RCC 7860 (cell line): Measurements from ENCODE around the gene ARHGEF2.
"Not testable (repeated sequence)": the region's sequence is repeated elsewhere in the genome, so short reads cannot be mapped to it uniquely, and the experiment has no call there.

Experiments used
- DNase-seq: peaks from one replicate; pipeline ENCODE4 v3.0.0-alpha.2; 2015; ENCODE audit warnings: low spot score
- FAIRE-seq: peaks from 2 replicates; lab custom pipeline; 2012; peaks lifted over from hg19 to GRCh38; lab: Jason Lieb, UNC

ARHGEF2 gene

DNA sequence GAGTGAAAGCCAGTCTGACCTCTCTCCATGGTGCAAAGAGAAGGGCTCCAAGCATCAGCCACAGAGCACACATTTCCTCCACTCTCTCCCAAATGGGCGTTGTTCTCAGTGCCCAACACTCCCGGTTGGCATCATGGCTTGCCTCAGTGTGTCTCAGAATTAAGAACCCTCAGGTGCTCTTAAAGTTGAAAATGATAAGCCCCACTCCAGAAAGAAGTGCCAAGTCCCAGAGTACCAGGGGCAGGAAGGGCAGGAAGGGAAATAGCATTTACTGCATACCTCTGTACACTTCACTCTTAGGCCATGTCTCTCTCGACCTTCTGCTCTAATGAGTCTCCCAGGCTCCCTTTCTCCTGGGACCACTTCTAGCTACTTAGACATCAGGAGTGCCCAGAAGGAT, 15.2 kb upstream of the ARHGEF2 start:
- FAIRE-seq (no peak), DNase-seq (no peak)

DNA sequence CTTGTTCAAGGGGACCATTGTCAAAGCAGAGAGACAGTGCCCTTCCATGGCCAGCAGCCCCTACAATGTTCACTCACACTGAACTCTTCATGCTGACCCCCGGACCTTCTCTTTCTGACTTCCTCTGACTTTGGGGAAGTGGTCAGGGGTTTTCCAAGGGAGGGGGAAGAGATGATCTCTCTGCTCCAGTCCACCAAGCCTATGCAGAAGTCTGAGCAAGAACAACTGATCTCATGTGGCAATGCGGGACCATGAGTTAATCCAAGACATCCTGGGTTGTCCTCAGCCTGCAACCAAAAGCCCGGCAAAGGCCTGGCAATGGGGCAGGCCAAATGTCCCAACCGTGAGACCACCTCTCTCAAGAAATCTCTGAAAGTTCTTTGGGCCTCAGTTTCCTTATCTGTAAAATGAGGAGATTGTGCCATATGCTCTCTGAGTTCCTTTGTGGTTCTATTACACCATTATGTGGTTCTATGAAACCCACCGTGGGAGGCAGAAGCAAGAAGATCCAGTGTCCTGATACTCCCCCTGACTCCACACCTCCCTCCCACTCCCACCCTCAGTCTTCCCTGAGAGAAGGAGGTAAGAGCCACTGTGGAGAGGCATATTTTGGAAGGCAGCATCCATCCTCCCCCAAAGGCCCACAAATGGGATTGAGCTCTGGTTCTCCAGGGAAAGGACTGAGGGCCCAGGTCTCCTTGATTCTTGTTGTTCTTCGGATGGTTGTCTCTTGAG, 11.8 kb upstream of the ARHGEF2 start:
- no peak for FAIRE-seq
- DNase-seq = no peak

DNA sequence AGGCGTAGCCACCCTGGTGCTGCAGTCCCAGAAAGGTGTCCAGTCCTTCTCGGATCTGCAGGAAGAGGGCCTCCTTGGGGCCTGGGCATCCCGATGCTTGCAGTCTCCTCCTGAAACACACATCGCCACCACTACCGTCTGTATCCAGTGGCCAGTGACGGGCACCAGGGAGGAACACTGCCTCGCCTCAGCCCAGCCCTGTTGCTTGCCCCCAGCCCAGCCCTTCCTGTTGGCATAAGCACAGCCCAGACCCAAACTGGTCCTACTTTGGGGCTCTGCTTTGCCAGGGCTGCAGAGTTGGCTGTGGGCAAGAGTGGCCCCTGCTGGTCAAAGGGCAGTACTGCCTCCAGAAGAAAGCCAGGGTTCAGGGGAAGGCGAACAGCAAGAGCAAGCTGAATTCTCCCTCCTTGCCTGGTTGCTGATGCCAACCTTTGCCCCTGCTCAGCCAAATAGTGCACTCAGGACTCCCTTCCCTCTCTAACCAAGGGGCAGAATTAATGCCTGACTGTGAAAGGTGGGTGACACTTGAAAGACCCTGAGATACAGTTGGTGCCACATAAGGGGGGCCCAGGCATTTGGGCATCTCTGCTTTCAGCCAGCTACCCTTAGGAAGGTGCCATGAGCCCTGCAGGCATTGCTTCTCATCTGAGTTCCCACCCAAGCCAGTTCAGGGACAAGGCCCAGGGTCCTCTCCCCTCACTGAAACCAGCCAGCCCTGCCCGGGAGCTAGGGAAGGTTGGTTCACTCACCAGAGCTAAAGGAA, 11.1 kb upstream of the ARHGEF2 start:
- DNase-seq (peak; percentile 42), FAIRE-seq (no peak)

- not testable (repeated sequence) for DNase-seq, FAIRE-seq
Measured at GRCh38 chr1:155984903-155985645, 6.7 kb upstream of the ARHGEF2 start.

DNA sequence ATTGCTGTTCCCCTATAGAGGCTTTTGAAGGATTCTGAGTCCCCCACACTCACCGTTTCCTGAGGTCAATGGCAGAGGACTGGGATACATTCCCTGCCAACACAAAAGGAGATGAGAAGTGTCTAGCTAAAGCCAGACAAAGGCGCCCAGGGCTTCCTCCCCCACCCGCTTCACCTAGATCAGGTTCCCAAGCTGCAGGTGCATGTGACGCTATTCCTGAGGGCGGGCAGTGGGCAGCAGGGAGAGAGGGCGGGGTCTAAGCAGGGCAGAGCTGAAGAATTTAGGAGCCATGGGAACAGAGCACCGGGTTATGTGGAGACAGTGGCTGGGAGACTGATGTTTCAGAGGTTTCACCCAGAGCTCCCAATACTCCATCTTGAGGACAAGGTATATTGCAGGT, 6.0 kb upstream of the ARHGEF2 start:
- no peak for FAIRE-seq
- no peak for DNase-seq

GRCh38 chr1:155983191-155984024, 5.1 kb upstream of the ARHGEF2 start:
- peak; percentile 81 for DNase-seq
- FAIRE-seq = no peak

GRCh38 chr1:155982106-155982505, 3.8 kb upstream of the ARHGEF2 start:
- DNase-seq (no peak), FAIRE-seq (no peak)

- DNase-seq = peak; percentile 51
Measured at GRCh38 chr1:155981266-155982088, 3.1 kb upstream of the ARHGEF2 start.

DNA sequence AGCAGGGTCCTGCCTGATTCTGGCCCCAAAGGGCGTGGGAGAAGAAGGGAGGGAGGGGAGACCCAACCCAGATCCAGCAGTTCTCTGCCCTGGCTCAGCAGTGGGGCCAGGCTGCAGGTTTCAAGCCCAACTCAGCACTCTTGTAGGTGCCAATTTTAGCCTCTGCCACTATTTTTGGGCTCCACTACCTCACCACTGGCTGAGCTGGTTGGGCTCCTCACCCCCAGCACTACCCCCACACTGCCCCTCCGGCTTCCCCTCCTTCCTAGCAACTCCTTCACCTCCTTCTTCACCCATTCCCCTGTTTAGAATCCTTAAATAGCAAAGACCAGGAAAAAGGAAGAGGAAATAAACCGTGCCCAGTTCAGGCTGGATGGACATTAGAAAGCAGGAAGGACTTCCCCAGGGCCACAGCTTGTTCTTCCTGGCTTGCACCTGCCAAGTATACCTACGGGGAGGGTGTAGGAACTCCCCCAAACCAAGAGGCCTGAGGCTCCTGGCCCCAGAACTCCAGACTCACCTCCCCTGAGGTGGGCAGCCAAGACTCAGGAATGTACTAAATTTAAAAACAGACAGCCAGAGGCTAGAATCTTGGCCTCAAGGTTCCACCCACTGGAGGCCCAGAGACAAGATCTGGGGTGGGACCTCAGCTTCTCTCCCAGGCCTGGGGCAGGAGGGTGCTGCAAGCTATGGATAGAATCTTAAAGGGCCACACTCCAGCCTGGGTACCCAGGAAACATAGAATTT, 1.4 kb upstream of the ARHGEF2 start:
- no peak for FAIRE-seq

More at GRCh38 chr1:155981266-155982088, 3.1 kb upstream of the ARHGEF2 start:
- FAIRE-seq = no peak

DNA sequence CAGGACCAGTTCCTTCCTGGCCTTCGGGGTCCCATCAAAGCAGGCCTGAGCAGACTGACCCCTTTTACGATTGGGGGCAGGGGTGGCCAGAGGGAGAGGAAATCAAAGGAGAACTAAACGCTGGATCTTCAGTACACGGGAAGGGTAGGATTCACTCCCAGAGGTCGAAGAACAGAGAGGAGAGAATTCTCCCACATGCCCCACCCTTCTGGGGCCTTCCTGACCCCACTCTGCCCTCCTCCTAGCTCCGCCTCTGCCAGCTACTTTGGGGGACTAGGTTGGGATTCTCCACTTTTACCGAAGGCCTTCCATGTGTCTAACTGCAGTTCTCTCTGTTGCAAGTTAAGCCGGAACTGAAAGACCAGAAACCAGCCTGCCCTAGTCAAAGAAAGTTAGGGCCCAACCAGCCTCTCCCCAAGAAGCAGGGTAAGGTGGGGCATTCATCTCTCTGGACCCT, 654 bp upstream of the ARHGEF2 start:
- FAIRE-seq (no peak), DNase-seq (no peak)

More for the DNA sequence above, 1.4 kb upstream of the ARHGEF2 start:
- DNase-seq = no peak

GRCh38 chr1:155977690-155978324, 540 bp downstream of the ARHGEF2 start:
- FAIRE-seq = no peak
- DNase-seq = no peak

- DNase-seq = no peak
- FAIRE-seq = no peak
Measured at GRCh38 chr1:155976913-155977689, 1.2 kb downstream of the ARHGEF2 start.

DNA sequence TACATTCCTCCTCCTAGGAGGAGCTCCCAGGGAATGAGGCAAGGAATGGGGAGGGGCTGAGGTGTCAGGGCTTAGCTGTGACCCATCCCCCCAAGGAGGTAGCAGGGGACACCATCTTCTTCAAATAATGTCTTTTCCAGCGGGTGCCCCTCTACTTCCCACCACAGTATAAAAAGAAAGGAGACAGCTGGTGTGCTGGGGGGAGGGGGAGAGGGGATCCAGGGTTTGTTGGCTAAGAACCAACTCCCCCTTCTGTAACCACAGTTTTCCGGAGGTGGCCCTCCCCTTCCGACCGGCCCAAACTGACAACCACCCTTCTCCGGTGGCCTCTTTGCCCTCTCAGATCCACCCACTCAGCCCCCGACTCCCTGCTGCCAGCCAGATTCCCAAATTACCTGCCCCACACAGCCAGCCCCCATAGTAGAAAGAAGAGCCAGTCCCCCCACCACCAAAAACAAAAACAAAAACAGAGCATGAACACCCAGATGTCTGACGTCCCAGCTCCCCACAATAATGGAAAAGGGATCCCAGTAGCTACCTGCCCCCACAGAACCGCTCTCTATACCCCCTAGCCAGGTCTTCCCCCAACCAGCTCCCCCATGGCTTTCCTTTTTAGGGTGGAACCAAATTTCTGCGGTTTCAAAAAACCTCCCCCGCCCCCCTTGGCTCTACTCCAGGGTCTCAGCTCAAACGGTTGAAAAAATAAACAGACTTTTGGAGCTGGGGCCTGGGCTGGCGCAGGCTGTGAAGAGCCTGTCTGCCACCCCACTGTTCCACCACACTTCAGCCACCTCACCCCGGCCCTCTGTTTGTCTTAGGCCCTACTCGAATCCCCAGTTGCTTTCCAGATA, 2.1 kb downstream of the ARHGEF2 start:
- FAIRE-seq = no peak
- no peak for DNase-seq

DNA sequence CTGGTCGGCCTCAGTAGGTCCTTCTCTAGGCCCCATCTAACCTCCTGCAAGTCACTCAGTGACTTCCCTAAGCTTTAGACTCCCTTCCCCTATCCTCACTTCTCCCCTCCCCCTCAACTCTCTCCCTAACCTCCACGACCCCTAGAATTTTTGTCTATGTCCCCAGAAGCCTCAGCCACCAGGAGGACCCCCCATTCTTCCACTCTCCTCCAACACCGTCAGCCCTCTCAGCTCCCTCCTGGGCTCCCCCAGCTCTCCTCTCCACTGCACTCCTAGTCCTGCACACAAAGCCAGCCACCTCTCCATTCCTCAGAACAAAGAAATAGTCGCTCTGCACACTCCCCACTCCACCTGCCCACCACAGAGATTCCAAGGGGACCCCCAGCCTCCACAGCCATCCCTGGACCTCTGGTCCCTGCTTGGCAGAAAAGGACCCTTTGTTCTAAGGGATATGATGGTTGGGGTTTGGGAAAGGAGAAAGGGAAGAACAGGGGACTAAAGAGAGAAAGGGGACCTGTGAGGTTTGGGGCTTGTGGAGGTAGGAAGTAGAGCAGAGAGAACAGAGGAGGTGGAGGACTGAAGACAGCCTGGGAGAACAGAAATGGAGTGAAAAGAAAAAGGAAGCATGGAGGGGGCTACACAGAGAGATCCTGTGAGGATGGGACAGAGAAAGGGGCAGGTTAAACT, 2.8 kb downstream of the ARHGEF2 start:
- DNase-seq = no peak
- no peak for FAIRE-seq

GRCh38 chr1:155974208-155975115, 3.9 kb downstream of the ARHGEF2 start:
- DNase-seq (no peak), FAIRE-seq (no peak)
